Transverse colon (tissue), 4 donors: ENCODE measurements around the gene C17orf75. TPM values are rescaled to one million over a fixed set of nuclear protein-coding genes. Genes with fewer than 3 reads are reported as not detected.

Experiments used
- DNase-seq: peaks from one replicate; pipeline ENCODE4 v3.0.0-alpha.2; 2019
- H3K27ac ChIP-seq, 4 donors: fragments of 200-600 bp; sonication (generic); 2 replicates each; pipeline ENCODE4 v1.5.1; 2016 to 2018; ENCODE audit warnings: inconsistent platforms in 4 of 4
- H3K27me3 ChIP-seq: fragments of 200-600 bp; sonication (generic); 2 replicates; pipeline ENCODE4 v1.5.1; 2017; ENCODE audit warnings: inconsistent platforms
- H3K36me3 ChIP-seq, 4 donors: fragments of 200-600 bp; sonication (generic); 2 replicates each; pipeline ENCODE4 v1.5.1; 2017 to 2019; ENCODE audit warnings: inconsistent platforms in 4 of 4
- H3K4me1 ChIP-seq, 4 donors: fragments of 200-600 bp; sonication (generic); 2 replicates each; pipeline ENCODE4 v1.5.1; 2017 to 2020; ENCODE audit warnings: inconsistent platforms in 4 of 4
- H3K4me3 ChIP-seq, 4 donors: fragments of 200-600 bp; sonication (generic); 1 replicate in 1 of 4; 2 replicates in 3 of 4; pipeline versions ENCODE4 v1.5.1 to v1.6.1; 2017 to 2019; ENCODE audit warnings: inconsistent platforms in 4 of 4
- H3K9me3 ChIP-seq, 2 donors: fragments of 200-600 bp; sonication (generic); 2 replicates each; pipeline ENCODE4 v1.5.1; 2017 to 2019; ENCODE audit warnings: inconsistent platforms in 2 of 2
- CTCF ChIP-seq, 5 experiments: fragments of 200-600 bp in 3 of 5; fragments of 450-650 bp in 2 of 5; sonication (generic) in 3 of 5; IDR thresholded peaks; 1 replicate in 2 of 5; 2 replicates in 3 of 5; pipeline ENCODE4 v1.5.1; 2016 to 2017; ENCODE audit warnings: antibody characterized with exemption in 5 of 5, inconsistent platforms in 3 of 5, mild to moderate bottlenecking in 2 of 5, moderate library complexity in 1 of 5
- EP300 ChIP-seq: sonication (generic); formaldehyde crosslinking; IDR thresholded peaks from one replicate; pipeline ENCODE4 v1.6.1; 2017; ENCODE audit warnings: antibody characterized with exemption, low read depth
- POLR2A ChIP-seq: fragments of 450-650 bp; IDR thresholded peaks from one replicate; pipeline ENCODE4 v1.6.1; 2016; ENCODE audit warnings: antibody characterized with exemption, mild to moderate bottlenecking, moderate library complexity
- POLR2AphosphoS5 ChIP-seq, 3 donors: sonication (generic); formaldehyde crosslinking; IDR thresholded peaks; one replicate each; pipeline ENCODE4 v1.6.1; 2016; ENCODE audit warnings: antibody characterized with exemption in 3 of 3
- WGBS, 2 donors: methylation state at CpG; one replicate each; pipeline ENCODE4 v1.1.5; 2018; ENCODE audit warnings: low coverage in 1 of 2; 5-methylcytosine and 5-hydroxymethylcytosine counted together
- in situ Hi-C, 4 donors: fragments of 200-750 bp; cut with MboI; loops; one replicate each; pipeline versions ENCODE4 v1.15.0 to v1.15.1; 2017; ENCODE audit warnings: low sequenced_read_pairs in 3 of 4, low pct_ligation_motif_present in 1 of 4, low pct_unique_long_range_greater_than_20kb in 1 of 4
- intact Hi-C: fragments of 100-400 bp; cut with DNase I; formaldehyde crosslinking; loops from one replicate; pipeline ENCODE4 v1.15.1; 2023; ENCODE audit warnings: low total_unique reads
- total RNA-seq, 4 donors: library from RNA; depleted of rRNA; stranded (reverse); fragments of >200 nt; gene quantifications; one replicate each; pipeline ENCODE4 v1.1.0, GENCODE V29; 2016

The C17orf75 gene
- total RNA-seq, 4 donors from 2014 or later: 2.2 to 17.6 (median 9.6) TPM

- no peak for DNase-seq
- WGBS, 2 donors: 40 to 86% methylated on average over 1 to 21 of the region's 21 CpGs
- in situ Hi-C loops: no loop called here
- Histone ChIP-seq H3K27ac (no peak overlapping the region), H3K27me3 (peaks cover 3% of the 10 kb centered on the region), H3K4me3 (no peak overlapping the region), H3K4me1 (no peaks in the 10 kb centered on the region), H3K9me3 (no peaks in the 10 kb centered on the region), H3K36me3 (no peaks in the 10 kb centered on the region)
- intact Hi-C loops: no loop called here
- no peak for TF ChIP-seq EP300
These were observed 61.9 kb downstream of the C17orf75 start for GRCh38 chr17:32279891-32280716.

- in situ Hi-C loops: no loop called here
- 89% methylated on average over 2 of the region's 2 CpGs; no CpG with 5 or more reads in 1 of the 2 donors for WGBS, 2 donors
These were observed 63.2 kb downstream of the C17orf75 start for GRCh38 chr17:32278815-32279214.

More at GRCh38 chr17:32278815-32279214, 63.2 kb downstream of the C17orf75 start:
- TF ChIP-seq CTCF (IDR thresholded peaks at IDR 0.05) (no peak), POLR2A (no peak), POLR2AphosphoS5 (IDR thresholded peaks at IDR 0.05) (no peak), EP300 (no peak)
- H3K27ac ChIP-seq: no peak overlapping the region
- no peaks in the 10 kb centered on the region for H3K9me3 ChIP-seq
- intact Hi-C loops: no loop called here
- H3K4me3 ChIP-seq: no peak overlapping the region
- no peak for DNase-seq
- H3K27me3 ChIP-seq: no peaks in the 10 kb centered on the region
- no peaks in the 10 kb centered on the region for H3K4me1 ChIP-seq
- no peaks in the 10 kb centered on the region for H3K36me3 ChIP-seq

Other genes with a start within 250 kb of the C17orf75 start
- gene RHOT1, start 199.7 kb downstream of the C17orf75 start, total RNA-seq: 10 to 100 TPM; 10.5 to 43.3 (median 30.8) TPM
- gene RHBDL3, start 76.3 kb downstream of the C17orf75 start, total RNA-seq: under 1 TPM in 2 of 4 donors, not detected in 2; 0.27 to 0.64 TPM
- gene ZNF207, start 8.0 kb upstream of the C17orf75 start, total RNA-seq: 100 to 1,000 TPM in 3 of 4 donors, 10 to 100 TPM in 1; 78.9 to 203 (median 139) TPM
- gene PSMD11, start 102.3 kb upstream of the C17orf75 start, total RNA-seq: 100 to 1,000 TPM in 1 of 4 donors, 10 to 100 TPM in 3; 20.9 to 238 (median 62.3) TPM
- 10 to 100 TPM in 1 of 4 donors, 1 to 10 TPM in 3; 1.3 to 41.2 (median 2.4) TPM for gene CDK5R1, start 144.8 kb upstream of the C17orf75 start, total RNA-seq